Aorta (tissue), 5 donors: Measurements from ENCODE around the gene TSPEAR. TPM values are rescaled to one million over a fixed set of nuclear protein-coding genes. Genes with fewer than 3 reads are reported as not detected.

ENCODE experiments used
- ATAC-seq: fragments of 200-7000 bp; cut with Tn5 transposase; one replicate; pipeline ENCODE4 v1.9.1; 2022; ENCODE audit warnings: moderate library complexity; ENCODE audit not compliant: low FRiP score
- DNase-seq, 2 donors: peaks; one replicate each; pipeline ENCODE4 v3.0.0-alpha.2; 2020
- H3K27ac ChIP-seq, 2 donors: one replicate each; pipeline ENCODE4 v1.5.1; 2013; ENCODE audit warnings: low read length in 2 of 2, mild to moderate bottlenecking in 2 of 2, moderate library complexity in 2 of 2, control low read depth in 1 of 2, inconsistent platforms in 1 of 2, low read depth in 1 of 2
- H3K27me3 ChIP-seq, 2 donors: one replicate each; pipeline ENCODE4 v1.6.1; 2013; ENCODE audit warnings: control low read depth in 1 of 2, low read length in 1 of 2, mild to moderate bottlenecking in 1 of 2, moderate library complexity in 1 of 2; ENCODE audit not compliant: insufficient read depth in 2 of 2, control insufficient read depth in 1 of 2
- H3K36me3 ChIP-seq, 2 donors: one replicate each; pipeline ENCODE4 v1.6.1; 2013; ENCODE audit warnings: control low read depth in 1 of 2, low read length in 1 of 2, mild to moderate bottlenecking in 1 of 2; ENCODE audit not compliant: insufficient read depth in 2 of 2, control insufficient read depth in 1 of 2
- H3K4me1 ChIP-seq, 2 donors: one replicate each; pipeline ENCODE4 v1.6.1; 2013; ENCODE audit warnings: low read length in 2 of 2, control low read depth in 1 of 2, mild to moderate bottlenecking in 1 of 2, moderate library complexity in 1 of 2; ENCODE audit not compliant: insufficient read depth in 2 of 2, control insufficient read depth in 1 of 2
- H3K4me3 ChIP-seq, 2 donors: one replicate each; pipeline ENCODE4 v1.5.1; 2013; ENCODE audit warnings: low read length in 2 of 2, control low read depth in 1 of 2, mild to moderate bottlenecking in 1 of 2
- H3K9me3 ChIP-seq: one replicate; pipeline ENCODE4 v1.6.1; 2013; ENCODE audit warnings: mild to moderate bottlenecking, low read length; ENCODE audit not compliant: control insufficient read depth
- whole genome bisulfite sequencing, 2 donors: extraction: QIAGEN DNeasy Blood & Tissue Kit; methylation state at CpG; one replicate each; pipeline ENCODE4 v1.1.7; 2013; 5-methylcytosine and 5-hydroxymethylcytosine counted together
- intact Hi-C, 2 donors: fragments of 100-400 bp; cut with DNase I; formaldehyde crosslinking; loops; one replicate each; pipeline versions ENCODE4 v1.14.2 to v1.15.0; 2022
- polyA plus RNA-seq, 2 donors: library from polyadenylated mRNA; stranded (reverse); fragments of 200-250 nt; gene quantifications; one replicate each; pipeline ENCODE4 v1.2.3, GENCODE V29; 2013
- total RNA-seq, 2 donors: library from RNA; stranded (reverse); fragmentation: NEBNext Ultra II Directional; extraction: Animal tissue kit (Norgen Biotek cat#: 25700); gene quantifications; one replicate each; pipeline ENCODE4 v1.2.1, GENCODE V29; 2021
- donor health status: healthy with polysubstance abuse.
- donor health status: Bipolar disorder and iron deficiency.
- donor health status: DM: no; HTN: no; CAD: no.
- donor health status: DM: no; HTN: no; CAD: no.
- donor health status: DM: yes; HTN: yes; CAD: no.

TSPEAR gene
- total and polyA plus RNA-seq, 4 donors = not detected

DNA sequence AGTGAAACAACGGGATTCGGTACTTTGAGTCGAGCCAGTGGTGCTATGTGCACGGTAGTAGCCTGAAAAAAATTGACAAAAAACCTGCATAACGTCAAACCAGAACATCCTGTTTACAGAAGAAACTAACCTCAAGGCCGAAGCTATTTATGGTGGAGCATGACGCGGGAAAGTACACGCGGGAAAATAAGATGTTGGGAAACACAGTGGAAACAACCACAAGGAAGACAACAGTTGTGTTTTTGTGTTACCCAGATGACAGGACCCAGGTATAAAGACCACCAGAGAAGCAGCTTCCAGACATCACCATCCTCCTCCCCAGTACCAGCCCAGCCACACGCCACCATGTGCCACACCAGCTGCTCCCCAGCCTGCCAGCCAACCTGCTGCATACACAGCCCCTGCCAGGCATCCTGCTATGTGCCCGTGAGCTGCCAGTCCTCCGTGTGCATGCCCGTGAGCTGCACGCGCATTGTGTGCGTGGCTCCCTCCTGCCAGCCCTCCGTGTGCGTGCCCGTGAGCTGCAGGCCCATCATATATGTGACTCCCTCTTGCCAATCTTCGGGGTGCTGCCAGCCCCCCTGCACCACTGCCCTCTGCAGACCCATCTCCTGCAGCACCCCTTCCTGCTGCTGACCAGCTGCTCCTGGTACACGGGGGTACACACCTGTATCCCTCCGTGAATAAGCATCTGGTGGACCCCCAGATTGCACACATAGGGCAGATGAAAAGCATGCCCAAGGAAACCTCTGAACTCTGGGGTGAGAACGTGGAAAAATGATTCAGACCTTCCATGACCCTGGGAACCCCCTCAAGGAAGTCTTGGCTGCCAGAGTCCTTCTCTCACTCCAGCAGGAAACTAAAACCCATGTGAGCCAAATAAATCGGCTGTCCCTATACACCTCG is 53.5 kb downstream of the TSPEAR start, which contains the start of gene KRTAP12-3:
TSS of gene KRTAP12-3 (plus strand) at position 298 of the 906 bp plus-strand sequence. CDS start at position 346, 48 bp downstream.
- WGBS, 2 donors = 74 to 81% methylated on average over 26 of the region's 26 CpGs
- Histone ChIP-seq H3K27me3 (no peaks in the 10 kb centered on the region), H3K4me1 (no peaks in the 10 kb centered on the region), H3K9me3 (peaks cover 2% of the 10 kb centered on the region), H3K4me3 (no peak within 1 kb of the TSS), H3K27ac (no peak within 1 kb of the TSS), H3K36me3 (no peaks in the 10 kb centered on the region)
- intact Hi-C loops = no loop called here
- DNase-seq (peak in 1 of 2 donors; percentile 4), ATAC-seq (no peak)

- no peaks in the 10 kb centered on the region for H3K27me3 ChIP-seq
- H3K9me3 ChIP-seq = peaks cover 2% of the 10 kb centered on the region
- no peak for DNase-seq
- no peaks in the 10 kb centered on the region for H3K36me3 ChIP-seq
- WGBS, 2 donors = 66 to 83% methylated on average over 1 of the region's 1 CpG
- no peak for ATAC-seq
- H3K4me1 ChIP-seq = no peaks in the 10 kb centered on the region
- intact Hi-C loops = no loop called here
- H3K27ac ChIP-seq = no peak overlapping the region
- H3K4me3 ChIP-seq = no peak overlapping the region
These were observed 54.5 kb downstream of the TSPEAR start for GRCh38 chr21:44656868-44657267.

- H3K36me3 ChIP-seq = no peaks in the 10 kb centered on the region
- ATAC-seq (no peak), DNase-seq (no peak)
- no peaks in the 10 kb centered on the region for H3K4me1 ChIP-seq
- no peaks in the 10 kb centered on the region for H3K27me3 ChIP-seq
- H3K4me3 ChIP-seq = no peak within 1 kb of the TSS
- 64 to 77% methylated on average over 9 of the region's 9 CpGs for WGBS, 2 donors
- H3K9me3 ChIP-seq = peaks cover 2% of the 10 kb centered on the region
- H3K27ac ChIP-seq = no peak within 1 kb of the TSS
- intact Hi-C loops = no loop called here
These were observed 56.7 kb downstream of the TSPEAR start, which contains the start of gene KRTAP12-4 for GRCh38 chr21:44654576-44655175. TSS of gene KRTAP12-4 (minus strand) at chr21:44654659. CDS start at chr21:44654614, 45 bp downstream.

- WGBS, 2 donors = 86 to 90% methylated on average over 17 of the region's 17 CpGs
- no peak for DNase-seq
- Histone ChIP-seq H3K4me3 (no peak overlapping the region), H3K27me3 (no peaks in the 10 kb centered on the region), H3K9me3 (peaks cover under 1% of the 10 kb centered on the region), H3K36me3 (no peaks in the 10 kb centered on the region), H3K27ac (no peak overlapping the region), H3K4me1 (no peaks in the 10 kb centered on the region)
- intact Hi-C loops = no loop called here
- ATAC-seq = no peak
These were observed 57.5 kb downstream of the TSPEAR start for GRCh38 chr21:44653656-44654575.

- intact Hi-C loops = no loop called here
- peak in 1 of 2 donors; percentile 9 for DNase-seq
- no peaks in the 10 kb centered on the region for H3K4me1 ChIP-seq
- H3K27me3 ChIP-seq = no peaks in the 10 kb centered on the region
- no peaks in the 10 kb centered on the region for H3K36me3 ChIP-seq
- 73 to 84% methylated on average over 14 of the region's 14 CpGs for WGBS, 2 donors
- H3K4me3 ChIP-seq = no peak overlapping the region
- H3K9me3 ChIP-seq = no peaks in the 10 kb centered on the region
- ATAC-seq = no peak
- H3K27ac ChIP-seq = no peak overlapping the region
These were observed 58.2 kb downstream of the TSPEAR start for GRCh38 chr21:44653123-44653522.

DNA sequence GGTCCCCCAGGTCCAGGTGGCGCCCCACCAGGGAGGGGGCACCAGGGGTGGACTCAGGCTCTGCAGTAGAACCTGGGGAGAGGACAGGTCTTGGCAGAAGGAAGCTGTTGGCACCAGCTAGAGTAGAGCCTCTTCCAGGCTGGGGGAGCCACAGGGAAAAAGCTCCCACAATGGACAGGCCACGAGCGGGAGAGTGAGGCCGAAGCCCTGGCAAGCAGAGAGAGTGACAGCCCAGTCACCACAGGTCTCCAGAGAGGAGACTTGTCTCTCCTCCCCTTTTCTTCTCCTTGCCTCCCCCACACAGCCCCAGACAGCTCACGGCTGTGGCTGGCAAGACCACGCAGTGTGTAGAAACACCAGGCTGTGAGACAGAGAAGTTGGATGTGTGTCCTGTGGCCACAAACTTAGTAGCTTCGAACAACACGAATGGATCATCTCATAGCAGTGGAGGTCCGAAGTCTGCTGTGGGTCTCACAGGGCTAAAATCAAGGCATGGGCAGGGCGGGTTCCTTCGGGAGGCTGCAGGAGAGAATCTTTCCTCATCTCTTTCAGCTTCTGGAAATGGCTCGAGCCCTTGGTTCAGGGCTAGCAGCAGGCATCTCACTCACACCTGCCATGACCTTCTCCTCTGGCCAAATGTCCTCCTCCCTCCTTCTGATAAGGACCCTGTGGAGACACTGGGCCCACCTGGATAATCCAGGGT is 60.2 kb downstream of the TSPEAR start:
- Histone ChIP-seq H3K4me1 (no peaks in the 10 kb centered on the region), H3K27me3 (no peaks in the 10 kb centered on the region), H3K4me3 (no peak overlapping the region), H3K9me3 (no peaks in the 10 kb centered on the region), H3K36me3 (no peaks in the 10 kb centered on the region), H3K27ac (no peak overlapping the region)
- 91 to 92% methylated on average over 12 of the region's 12 CpGs for WGBS, 2 donors
- ATAC-seq (no peak), DNase-seq (peak in 1 of 2 donors; percentile 37)
- intact Hi-C loops = no loop called here

GRCh38 chr21:44650265-44650972 is 61.0 kb downstream of the TSPEAR start:
- ATAC-seq (no peak), DNase-seq (peak in 1 of 2 donors; percentile 47)
- no peaks in the 10 kb centered on the region for H3K36me3 ChIP-seq
- no peak overlapping the region for H3K4me3 ChIP-seq
- no peak overlapping the region for H3K27ac ChIP-seq
- H3K9me3 ChIP-seq = no peaks in the 10 kb centered on the region
- 91 to 92% methylated on average over 20 of the region's 20 CpGs for WGBS, 2 donors
- intact Hi-C loops = no loop called here
- H3K27me3 ChIP-seq = no peaks in the 10 kb centered on the region
- H3K4me1 ChIP-seq = no peaks in the 10 kb centered on the region
